Measurements from ENCODE around the gene CLCNKB. TPM values are rescaled to one million over a fixed set of nuclear protein-coding genes. Genes with fewer than 3 reads are reported as not detected.
"Not testable (repeated sequence)": the region's sequence is repeated elsewhere in the genome, so short reads cannot be mapped to it uniquely, and the experiment has no call there.

Gene CLCNKB
- total RNA-seq, 2 experiments from 2014 or later: not detected

DNA sequence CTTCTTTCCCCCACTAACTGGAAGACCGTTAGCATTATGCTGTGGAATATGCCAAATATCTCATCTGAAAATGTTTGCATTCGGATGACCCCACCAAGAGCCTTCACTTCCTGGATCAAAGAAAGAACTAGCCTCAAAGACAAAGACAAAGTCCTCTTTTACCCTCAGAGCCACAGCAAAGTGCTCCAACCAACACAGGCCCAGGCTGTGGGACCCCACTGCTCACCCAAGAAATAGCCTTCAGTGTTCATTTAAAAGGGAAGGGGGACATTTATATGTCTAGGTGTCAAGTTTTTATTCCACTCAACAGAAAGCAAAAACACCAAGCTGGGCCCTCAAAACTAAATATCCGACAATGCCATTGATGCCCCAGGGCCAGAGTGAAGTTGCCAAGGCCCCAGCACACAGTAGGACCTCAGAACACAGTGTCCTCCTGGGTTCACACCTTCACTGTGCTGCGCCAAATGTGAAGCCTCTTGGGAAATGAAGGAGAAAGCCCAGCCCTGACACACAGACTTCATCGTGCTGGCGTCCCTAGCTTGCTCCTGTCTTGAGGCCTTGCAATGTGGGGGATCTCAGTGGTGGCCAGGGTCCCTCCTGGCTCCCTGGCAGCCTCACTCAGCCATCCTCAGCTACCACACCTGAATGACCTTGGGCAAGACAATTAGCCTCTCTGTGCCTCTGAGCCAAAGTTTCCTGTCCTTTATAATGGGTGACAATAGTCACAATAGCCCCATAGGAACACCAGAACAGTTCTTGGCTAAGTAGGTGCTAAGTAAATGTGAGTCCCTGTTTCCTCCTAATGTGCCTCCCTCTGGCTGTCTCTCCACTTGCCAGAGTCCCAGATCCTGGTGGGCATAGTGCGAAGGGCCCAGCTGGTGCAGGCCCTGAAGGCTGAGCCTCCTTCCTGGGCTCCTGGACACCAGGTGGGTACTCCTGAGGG lies 11.3 kb downstream of the CLCNKB start:
- ChIA-PET POLR2A (no interaction called here), CTCF (interaction anchor here (0.5 to 4.1 kb wide), 13 partner anchors 8 to 263 kb away, joined by 3 to 25 read pairs (median 4); no protein-coding TSS in a partner anchor)
- DNase-seq: no peak
- H3K4me1 Mint-ChIP-seq (ENCODE audit: low read depth): peaks cover 6% of the 10 kb centered on the region
- no peaks in the 10 kb centered on the region for H3K36me3 Mint-ChIP-seq
- peaks cover 5% of the 10 kb centered on the region for H3K27me3 Mint-ChIP-seq
- no peaks in the 10 kb centered on the region for H3K9me3 Mint-ChIP-seq
- no peak overlapping the region for H3K27ac Mint-ChIP-seq
- intact Hi-C loops (cut with micrococcal nuclease): loop anchor here (5.0 kb wide), 1 partner anchor 263 kb away; no protein-coding TSS in a partner anchor
- H3K4me3 Mint-ChIP-seq: no peak overlapping the region

- H3K27ac Mint-ChIP-seq: no peak overlapping the region
- peaks cover 1% of the 10 kb centered on the region for H3K27me3 Mint-ChIP-seq
- CTCF ChIA-PET: interaction anchor here (0.5 to 4.1 kb wide), 18 partner anchors 9 to 279 kb away, joined by 3 to 25 read pairs (median 4); partner anchors contain the start of gene FAM131C
- intact Hi-C loops (cut with micrococcal nuclease): loop anchor here (1.0 to 5.0 kb wide), 2 partner anchors 47 to 264 kb away; no protein-coding TSS in a partner anchor
- H3K9me3 Mint-ChIP-seq: no peaks in the 10 kb centered on the region
- H3K4me1 Mint-ChIP-seq (ENCODE audit: low read depth): peaks cover 6% of the 10 kb centered on the region
- no peak overlapping the region for H3K4me3 Mint-ChIP-seq
- POLR2A ChIA-PET: no interaction called here
- H3K36me3 Mint-ChIP-seq: no peaks in the 10 kb centered on the region
- DNase-seq: peak; percentile 91
Observed at GRCh38 chr1:16055613-16056520, 12.3 kb downstream of the CLCNKB start.

- H3K4me3 Mint-ChIP-seq; DNase-seq; H3K27ac Mint-ChIP-seq; H3K27me3 Mint-ChIP-seq; H3K9me3 Mint-ChIP-seq; H3K36me3 Mint-ChIP-seq; H3K4me1 Mint-ChIP-seq (ENCODE audit: low read depth); POLR2A ChIA-PET: not testable (repeated sequence)
- CTCF ChIA-PET: interaction anchor here (0.6 to 4.1 kb wide), 9 partner anchors 16 to 280 kb away, joined by 3 to 25 read pairs (median 4); partner anchors contain the start of gene FAM131C
- intact Hi-C loops (cut with micrococcal nuclease): loop anchor here (1.0 to 5.0 kb wide), 2 partner anchors 47 to 264 kb away; no protein-coding TSS in a partner anchor
Observed at GRCh38 chr1:16056521-16056912, 12.9 kb downstream of the CLCNKB start.

DNA sequence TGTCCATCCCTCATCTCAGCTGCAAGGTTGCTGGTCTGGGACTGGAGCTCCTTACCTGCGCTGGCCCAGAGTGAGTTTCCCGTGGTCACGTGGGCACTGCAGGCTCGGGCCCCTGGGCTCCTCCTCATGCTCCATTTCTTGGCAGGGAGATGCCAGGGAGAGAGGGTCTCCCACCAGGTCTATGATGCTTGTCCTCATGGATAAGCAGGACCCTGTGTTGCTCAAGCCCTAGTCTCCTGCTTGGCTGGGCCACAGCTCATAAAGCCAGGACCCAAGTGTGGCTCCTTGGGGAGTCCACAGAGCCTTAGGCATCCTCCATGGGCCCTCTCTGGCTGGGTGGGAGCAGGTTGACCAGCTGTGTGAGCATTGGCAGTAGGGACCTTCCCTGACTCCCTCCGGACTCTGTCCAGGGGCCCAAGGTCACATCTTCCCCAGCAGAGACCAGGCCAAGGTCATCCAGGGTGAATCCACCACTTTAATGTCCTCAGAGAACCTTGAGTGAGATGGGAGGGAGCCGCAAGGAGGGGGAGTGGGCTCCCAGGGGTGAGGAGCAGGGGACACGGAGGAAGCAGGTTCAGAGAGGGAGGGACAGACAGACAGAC lies 13.8 kb downstream of the CLCNKB start:
- H3K4me3 Mint-ChIP-seq; H3K36me3 Mint-ChIP-seq; H3K27ac Mint-ChIP-seq; DNase-seq; POLR2A ChIA-PET; H3K9me3 Mint-ChIP-seq; H3K27me3 Mint-ChIP-seq; H3K4me1 Mint-ChIP-seq (ENCODE audit: low read depth): not testable (repeated sequence)
- intact Hi-C loops (cut with micrococcal nuclease): loop anchor here (5.0 kb wide), 1 partner anchor 265 kb away; no protein-coding TSS in a partner anchor
- CTCF ChIA-PET: interaction anchor here (1.4 to 4.1 kb wide), 2 partner anchors 20 to 266 kb away, joined by 3 to 25 read pairs; no protein-coding TSS in a partner anchor

DNA sequence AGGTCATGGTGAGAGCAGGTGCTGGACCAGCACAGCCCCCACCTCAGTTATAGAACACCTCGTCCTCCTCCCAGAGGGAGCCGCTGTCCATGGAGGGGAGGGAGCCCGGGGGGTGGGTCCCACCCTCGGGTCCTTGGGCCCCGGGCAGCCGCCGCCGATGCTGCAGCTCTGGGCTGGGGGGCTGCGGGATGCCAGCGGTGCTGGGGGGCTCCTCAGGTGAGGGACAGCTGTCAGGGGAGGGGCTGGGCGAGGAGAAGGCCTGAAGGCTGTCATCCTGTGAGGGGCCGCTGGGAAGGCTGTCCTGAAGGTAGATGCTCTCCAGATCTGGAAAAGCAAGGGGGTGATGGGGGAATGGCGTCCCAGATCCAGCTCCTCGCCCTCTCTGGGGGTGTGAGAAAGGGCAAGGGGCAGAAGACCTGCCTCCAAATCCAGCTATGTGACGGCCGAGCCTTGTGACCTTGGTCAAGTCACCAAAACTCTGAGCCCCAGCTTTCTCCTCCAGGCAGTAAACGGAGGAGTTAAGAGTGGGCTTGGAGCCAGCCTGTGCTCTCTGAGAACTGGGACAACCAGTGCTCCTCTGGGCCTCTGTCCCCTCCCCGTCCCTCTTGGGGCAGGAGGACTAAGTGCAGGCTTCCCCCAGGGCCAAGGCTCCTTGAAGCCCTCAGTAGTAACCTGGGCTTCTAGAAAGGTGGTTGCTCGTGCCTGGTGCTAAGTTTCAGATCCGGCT lies 15.0 kb downstream of the CLCNKB start:
- not testable (repeated sequence) for H3K4me1 Mint-ChIP-seq (ENCODE audit: low read depth)
- intact Hi-C loops (cut with micrococcal nuclease): loop anchor here (1.0 to 5.0 kb wide), 2 partner anchors 8 to 266 kb away; no protein-coding TSS in a partner anchor

DNA sequence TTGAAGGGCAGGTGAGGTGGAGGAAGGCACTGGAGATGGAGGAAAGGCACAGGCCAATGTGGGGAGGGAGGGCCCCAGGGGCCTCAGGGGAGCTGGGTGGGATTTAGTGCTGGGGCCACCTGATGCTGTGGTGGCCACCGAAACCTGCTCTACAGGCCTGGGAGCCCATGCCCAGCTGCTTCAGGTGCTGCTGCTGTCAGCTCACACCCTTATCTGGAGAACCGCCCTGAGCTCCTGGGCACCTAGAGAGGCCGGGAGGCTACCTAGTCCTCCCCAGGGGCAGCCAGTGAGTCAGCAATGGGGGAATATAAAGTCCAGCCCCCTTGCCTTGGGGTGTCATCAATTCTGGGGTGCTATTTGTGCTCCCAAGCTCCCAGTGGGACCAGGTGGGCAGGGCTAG lies 17.7 kb downstream of the CLCNKB start:
- Mint-ChIP-seq H3K36me3 (no peaks in the 10 kb centered on the region), H3K4me1 (ENCODE audit: low read depth) (peaks cover 10% of the 10 kb centered on the region), H3K27ac (no peak overlapping the region), H3K27me3 (no peaks in the 10 kb centered on the region), H3K9me3 (no peaks in the 10 kb centered on the region), H3K4me3 (no peak overlapping the region)
- no peak for DNase-seq
- intact Hi-C loops (cut with micrococcal nuclease): no loop called here
- POLR2A ChIA-PET: no interaction called here
- CTCF ChIA-PET: no interaction called here

More for the DNA sequence above, 15.0 kb downstream of the CLCNKB start:
- H3K9me3 Mint-ChIP-seq, H3K4me3 Mint-ChIP-seq, H3K36me3 Mint-ChIP-seq, DNase-seq, H3K27me3 Mint-ChIP-seq, H3K27ac Mint-ChIP-seq: not testable (repeated sequence)
- ChIA-PET CTCF (interaction anchor here (0.8 kb wide), 1 partner anchor 23 kb away, joined by 3 read pairs; no protein-coding TSS in a partner anchor), POLR2A (interaction anchor here (1.0 kb wide), 1 partner anchor 22 kb away, joined by 3 read pairs; no protein-coding TSS in a partner anchor)

GRCh38 chr1:16061989-16062686 lies 18.6 kb downstream of the CLCNKB start:
- POLR2A ChIA-PET; H3K27me3 Mint-ChIP-seq; H3K9me3 Mint-ChIP-seq; CTCF ChIA-PET; intact Hi-C loops (cut with micrococcal nuclease); H3K4me3 Mint-ChIP-seq; H3K27ac Mint-ChIP-seq; DNase-seq; H3K36me3 Mint-ChIP-seq: not testable (repeated sequence)
- H3K4me1 Mint-ChIP-seq (ENCODE audit: low read depth): peaks cover 10% of the 10 kb centered on the region

- CTCF ChIA-PET; H3K36me3 Mint-ChIP-seq; DNase-seq; H3K27ac Mint-ChIP-seq; H3K4me3 Mint-ChIP-seq; H3K27me3 Mint-ChIP-seq; intact Hi-C loops (cut with micrococcal nuclease); POLR2A ChIA-PET; H3K9me3 Mint-ChIP-seq: not testable (repeated sequence)
- H3K4me1 Mint-ChIP-seq (ENCODE audit: low read depth): peaks cover 10% of the 10 kb centered on the region
Observed at GRCh38 chr1:16062687-16063075, 19.1 kb downstream of the CLCNKB start.

DNA sequence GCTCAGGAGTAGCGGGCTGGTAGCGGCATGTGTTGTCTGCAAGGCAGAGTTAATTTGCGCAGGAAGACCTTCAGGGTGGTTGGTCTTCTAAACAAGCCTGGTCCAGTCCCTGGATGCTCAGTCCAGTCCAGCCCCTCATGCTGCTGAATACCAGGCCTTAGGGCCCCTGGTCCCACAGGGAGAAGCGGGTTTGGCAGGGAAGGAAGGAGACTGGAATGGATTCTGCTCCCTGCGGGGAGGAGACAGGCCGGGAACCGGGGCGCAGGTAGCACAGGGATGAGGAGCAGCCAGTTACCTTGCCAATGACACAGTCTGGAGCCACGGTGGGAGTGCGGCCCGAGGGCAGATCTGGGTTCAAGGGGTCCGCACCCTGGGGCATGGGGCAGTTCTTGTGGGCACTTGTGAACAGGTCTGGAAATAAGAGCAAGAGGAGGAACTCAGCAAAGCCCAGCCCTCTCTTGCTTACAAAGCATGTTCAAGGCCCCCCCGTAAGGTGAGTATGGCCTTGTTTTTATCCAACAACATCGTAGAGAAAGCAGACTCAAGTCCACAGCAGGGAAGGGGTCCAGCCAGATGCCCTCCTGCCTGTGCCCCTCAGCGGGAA lies 19.7 kb downstream of the CLCNKB start:
- Mint-ChIP-seq H3K27me3 (no peaks in the 10 kb centered on the region), H3K4me1 (ENCODE audit: low read depth) (peaks cover 10% of the 10 kb centered on the region), H3K27ac (no peak overlapping the region), H3K36me3 (no peaks in the 10 kb centered on the region), H3K4me3 (no peak overlapping the region), H3K9me3 (no peaks in the 10 kb centered on the region)
- no peak for DNase-seq
- ChIA-PET POLR2A (no interaction called here), CTCF (interaction anchor here (1.6 kb wide), 1 partner anchor 271 kb away, joined by 6 read pairs; no protein-coding TSS in a partner anchor)
- intact Hi-C loops (cut with micrococcal nuclease): no loop called here

DNA sequence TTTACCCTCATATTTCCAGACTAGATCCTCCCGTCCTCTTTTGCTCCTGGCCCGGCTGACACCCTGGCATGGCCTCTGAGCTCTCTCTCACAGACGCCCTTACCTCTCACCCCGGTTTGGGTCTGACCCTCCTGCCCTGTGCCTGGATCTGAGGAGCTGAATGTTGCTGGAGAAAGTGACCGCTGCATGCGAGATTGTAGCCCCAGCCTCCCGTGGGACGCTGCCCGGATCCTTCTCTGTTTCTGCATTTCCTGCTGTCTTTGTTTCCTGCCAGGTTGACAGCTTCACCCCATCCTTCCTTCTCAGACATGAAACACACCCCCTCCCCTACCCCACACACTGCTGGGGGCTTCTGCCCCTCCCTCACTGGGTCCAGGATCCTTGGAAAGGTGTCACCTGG lies 20.3 kb downstream of the CLCNKB start:
- Mint-ChIP-seq H3K36me3 (no peaks in the 10 kb centered on the region), H3K9me3 (no peaks in the 10 kb centered on the region), H3K4me1 (ENCODE audit: low read depth) (peaks cover 10% of the 10 kb centered on the region), H3K4me3 (no peak overlapping the region), H3K27ac (no peak overlapping the region), H3K27me3 (no peaks in the 10 kb centered on the region)
- no peak for DNase-seq
- intact Hi-C loops (cut with micrococcal nuclease): no loop called here
- ChIA-PET POLR2A (no interaction called here), CTCF (interaction anchor here (1.0 to 1.6 kb wide), 3 partner anchors 15 to 272 kb away, joined by 3 to 6 read pairs (median 3); no protein-coding TSS in a partner anchor)

Measured in activated CD4-positive, alpha-beta memory T cell treated with anti-CD3 and anti-CD28 coated beads for 36 hours (primary cell).